Measurements from ENCODE around the gene CNTD1. TPM values are rescaled to one million over a fixed set of nuclear protein-coding genes. Genes with fewer than 3 reads are reported as not detected.
"Not testable (repeated sequence)": the region's sequence is repeated elsewhere in the genome, so short reads cannot be mapped to it uniquely, and the experiment has no call there.

The CNTD1 gene
- total RNA-seq, 1 donor from 2014 or later: under 0.01 TPM

DNA sequence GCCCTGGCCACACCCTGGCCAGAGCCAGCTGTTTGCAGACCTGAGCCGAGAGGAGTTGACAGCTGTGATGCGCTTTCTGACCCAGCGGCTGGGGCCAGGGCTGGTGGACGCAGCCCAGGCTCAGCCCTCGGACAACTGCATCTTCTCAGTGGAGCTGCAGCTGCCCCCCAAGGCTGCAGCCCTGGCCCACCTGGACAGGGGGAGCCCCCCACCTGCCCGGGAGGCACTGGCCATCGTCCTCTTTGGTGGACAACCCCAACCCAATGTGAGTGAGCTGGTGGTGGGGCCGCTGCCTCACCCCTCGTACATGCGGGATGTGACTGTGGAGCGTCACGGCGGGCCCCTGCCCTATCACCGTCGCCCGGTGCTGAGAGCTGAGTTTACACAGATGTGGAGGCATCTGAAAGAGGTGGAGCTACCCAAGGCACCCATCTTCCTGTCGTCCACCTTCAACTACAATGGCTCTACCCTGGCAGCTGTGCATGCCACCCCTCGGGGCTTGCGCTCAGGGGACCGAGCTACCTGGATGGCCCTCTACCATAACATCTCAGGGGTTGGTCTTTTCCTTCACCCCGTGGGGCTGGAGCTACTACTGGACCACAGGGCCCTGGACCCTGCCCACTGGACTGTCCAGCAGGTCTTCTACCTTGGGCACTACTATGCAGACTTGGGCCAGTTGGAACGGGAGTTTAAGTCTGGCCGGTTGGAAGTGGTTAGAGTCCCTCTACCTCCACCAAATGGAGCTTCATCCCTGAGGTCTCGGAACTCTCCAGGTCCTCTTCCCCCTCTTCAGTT lies 46.3 kb downstream of the CNTD1 start:
- no peak for DNase-seq (ENCODE audit: low read depth in 2 of 2)

DNA sequence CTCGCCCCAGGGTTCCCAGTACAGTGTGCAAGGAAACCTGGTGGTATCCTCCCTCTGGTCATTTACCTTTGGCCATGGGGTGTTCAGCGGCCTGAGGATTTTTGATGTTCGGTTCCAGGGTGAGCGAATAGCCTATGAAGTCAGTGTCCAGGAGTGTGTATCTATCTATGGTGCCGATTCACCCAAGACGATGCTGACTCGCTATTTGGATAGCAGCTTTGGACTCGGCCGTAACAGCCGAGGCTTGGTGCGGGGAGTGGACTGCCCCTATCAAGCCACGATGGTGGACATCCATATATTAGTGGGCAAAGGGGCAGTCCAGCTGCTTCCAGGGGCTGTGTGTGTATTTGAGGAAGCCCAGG lies 46.9 kb downstream of the CNTD1 start:
- no peak for DNase-seq (ENCODE audit: low read depth in 2 of 2)

DNA sequence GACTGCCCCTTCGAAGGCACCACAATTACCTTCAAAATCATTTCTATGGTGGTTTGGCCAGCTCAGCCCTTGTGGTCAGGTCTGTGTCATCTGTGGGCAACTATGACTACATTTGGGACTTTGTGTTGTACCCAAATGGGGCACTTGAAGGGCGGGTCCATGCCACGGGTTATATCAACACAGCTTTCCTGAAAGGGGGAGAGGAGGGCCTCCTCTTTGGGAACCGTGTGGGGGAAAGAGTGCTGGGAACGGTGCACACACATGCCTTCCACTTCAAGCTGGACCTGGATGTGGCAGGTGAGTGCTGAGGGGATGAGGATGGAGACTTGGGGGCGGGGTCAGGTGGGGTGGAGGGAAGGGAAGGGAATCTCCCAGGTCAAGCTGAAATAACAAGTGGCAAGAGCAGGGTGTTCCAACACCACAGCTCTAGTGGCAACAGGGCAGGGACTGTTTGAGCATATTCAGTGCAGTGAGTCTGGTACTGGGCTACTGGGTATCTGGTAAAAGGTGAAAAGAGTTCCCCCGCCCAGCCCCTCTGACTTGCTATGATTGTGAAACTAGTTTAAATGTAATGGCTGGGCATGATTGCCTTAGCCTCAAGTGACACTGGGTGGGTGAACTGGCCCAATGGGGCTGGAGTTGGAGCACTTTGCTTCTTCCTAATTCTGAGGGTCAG lies 47.4 kb downstream of the CNTD1 start:
- no peak for DNase-seq (ENCODE audit: low read depth in 2 of 2)

DNA sequence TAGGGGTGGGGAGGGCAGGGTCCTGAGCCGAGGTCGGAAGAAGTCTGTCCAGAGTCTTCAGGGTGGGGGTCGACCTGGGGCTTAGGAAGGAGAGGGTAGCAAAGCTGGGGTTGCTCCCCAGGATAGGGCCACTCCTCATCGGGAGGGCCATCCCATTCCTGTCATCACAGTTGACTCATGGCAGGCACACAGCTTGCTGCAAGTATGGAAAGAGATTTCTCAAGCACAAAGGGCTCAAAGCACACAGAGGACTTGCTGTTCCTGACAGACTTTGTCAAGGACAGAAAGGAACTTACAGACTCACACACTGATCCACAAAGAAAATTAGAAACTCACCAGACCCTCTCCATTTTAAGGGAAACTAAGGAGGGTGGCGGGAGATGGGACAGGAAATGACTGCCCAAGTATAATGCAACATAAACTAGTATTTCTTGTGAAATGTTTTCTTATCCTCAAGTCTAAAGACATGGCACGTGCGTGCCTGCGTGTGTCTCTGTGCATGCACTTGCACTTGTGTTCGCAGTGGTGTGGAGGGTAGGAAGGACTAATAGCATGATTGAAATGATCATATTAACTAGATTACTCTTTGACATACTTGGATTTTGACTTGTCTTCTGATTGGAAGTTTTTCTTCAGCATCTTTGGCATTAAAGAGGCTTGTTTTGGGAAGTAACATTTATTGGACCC lies 48.1 kb downstream of the CNTD1 start:
- DNase-seq (ENCODE audit: low read depth in 2 of 2): no peak

DNA sequence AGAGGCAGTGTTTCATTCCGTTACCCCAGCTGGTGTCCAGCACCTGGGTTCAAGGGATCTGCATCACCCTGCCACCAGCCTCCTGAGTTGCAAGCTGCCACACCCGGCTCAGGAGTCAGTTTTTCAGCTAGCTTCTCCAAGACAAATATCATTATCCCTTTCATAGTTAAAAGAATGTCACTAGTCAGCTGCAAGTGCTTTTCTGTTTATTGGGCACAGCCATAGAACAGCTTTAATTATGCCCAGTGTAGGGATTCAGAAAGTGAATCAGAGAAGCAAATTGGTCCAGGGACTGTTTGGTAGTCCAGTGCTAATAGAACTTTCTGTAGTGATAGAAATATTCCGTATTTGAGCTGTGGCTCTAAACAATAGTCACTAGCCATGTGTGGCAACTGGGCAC lies 49.4 kb downstream of the CNTD1 start:
- DNase-seq (ENCODE audit: low read depth in 2 of 2): no peak

DNA sequence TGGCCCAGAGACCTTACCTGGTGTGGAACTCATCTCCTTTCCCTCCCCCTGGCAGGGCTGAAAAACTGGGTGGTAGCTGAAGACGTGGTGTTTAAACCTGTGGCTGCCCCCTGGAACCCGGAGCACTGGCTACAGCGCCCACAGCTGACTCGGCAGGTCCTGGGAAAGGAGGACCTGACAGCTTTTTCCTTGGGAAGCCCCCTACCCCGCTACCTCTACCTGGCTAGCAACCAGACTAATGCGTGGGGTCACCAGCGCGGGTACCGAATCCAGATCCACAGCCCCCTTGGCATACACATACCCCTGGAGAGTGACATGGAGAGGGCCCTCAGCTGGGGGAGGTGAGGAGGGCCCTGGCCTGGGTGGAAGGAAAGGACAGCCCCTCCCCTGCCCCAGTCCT lies 50.4 kb downstream of the CNTD1 start:
- no peak for DNase-seq (ENCODE audit: low read depth in 2 of 2)

DNA sequence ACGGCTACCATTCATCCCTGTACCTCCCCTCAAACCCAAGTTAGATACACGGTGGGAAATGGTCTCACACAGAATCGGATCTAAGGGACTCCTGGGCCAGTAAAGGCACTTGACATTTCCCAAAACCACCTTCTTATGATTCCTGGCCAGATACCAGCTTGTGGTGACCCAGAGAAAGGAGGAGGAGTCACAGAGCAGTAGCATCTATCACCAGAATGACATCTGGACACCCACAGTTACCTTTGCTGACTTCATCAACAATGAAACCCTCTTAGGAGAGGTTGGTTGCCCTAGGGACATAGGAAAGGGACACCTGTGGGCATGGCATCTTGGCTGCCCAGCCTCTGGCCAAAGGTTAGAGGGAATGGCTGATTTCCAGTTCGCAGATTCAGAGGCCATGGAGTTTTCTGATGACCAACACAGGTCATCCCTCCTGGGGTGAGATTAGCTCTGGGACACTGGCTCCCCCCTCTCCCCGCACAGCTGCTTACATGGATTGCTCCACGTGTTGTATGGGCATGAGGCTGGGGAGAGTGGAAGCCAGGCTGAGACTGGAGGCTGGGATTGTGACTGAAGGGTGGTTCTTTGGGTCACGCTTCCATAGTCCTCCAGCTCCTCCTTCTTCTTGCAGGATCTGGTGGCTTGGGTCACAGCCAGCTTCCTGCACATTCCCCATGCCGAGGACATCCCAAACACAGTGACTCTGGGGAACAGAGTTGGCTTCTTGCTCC lies 51.0 kb downstream of the CNTD1 start:
- DNase-seq (ENCODE audit: low read depth in 2 of 2): no peak

DNA sequence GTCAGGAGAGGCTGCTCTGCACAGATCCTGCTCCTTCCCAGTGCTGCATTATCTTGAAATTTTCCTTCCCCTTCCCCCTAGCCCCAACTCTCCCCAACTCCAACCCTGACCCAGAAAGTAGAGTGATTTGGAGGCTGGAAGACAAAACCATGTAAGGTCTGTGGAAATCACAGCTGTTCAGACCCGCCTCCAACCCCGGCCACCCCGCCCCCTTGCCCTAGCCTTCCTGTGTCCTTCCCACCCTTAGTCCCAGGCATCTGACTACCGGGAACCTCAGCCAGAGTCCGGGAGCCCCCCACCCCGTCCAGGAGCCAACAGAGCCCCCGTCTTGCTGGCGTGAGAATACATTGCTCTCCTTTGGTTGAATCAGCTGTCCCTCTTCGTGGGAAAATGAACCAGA lies 52.3 kb downstream of the CNTD1 start, which contains the start of gene AOC3:
Gene AOC3, plus strand, starts transcription at position 246 of the 400 bp plus-strand sequence. Its CDS starts 145 bp downstream, at position 391.
- DNase-seq (ENCODE audit: low read depth in 2 of 2): no peak

DNA sequence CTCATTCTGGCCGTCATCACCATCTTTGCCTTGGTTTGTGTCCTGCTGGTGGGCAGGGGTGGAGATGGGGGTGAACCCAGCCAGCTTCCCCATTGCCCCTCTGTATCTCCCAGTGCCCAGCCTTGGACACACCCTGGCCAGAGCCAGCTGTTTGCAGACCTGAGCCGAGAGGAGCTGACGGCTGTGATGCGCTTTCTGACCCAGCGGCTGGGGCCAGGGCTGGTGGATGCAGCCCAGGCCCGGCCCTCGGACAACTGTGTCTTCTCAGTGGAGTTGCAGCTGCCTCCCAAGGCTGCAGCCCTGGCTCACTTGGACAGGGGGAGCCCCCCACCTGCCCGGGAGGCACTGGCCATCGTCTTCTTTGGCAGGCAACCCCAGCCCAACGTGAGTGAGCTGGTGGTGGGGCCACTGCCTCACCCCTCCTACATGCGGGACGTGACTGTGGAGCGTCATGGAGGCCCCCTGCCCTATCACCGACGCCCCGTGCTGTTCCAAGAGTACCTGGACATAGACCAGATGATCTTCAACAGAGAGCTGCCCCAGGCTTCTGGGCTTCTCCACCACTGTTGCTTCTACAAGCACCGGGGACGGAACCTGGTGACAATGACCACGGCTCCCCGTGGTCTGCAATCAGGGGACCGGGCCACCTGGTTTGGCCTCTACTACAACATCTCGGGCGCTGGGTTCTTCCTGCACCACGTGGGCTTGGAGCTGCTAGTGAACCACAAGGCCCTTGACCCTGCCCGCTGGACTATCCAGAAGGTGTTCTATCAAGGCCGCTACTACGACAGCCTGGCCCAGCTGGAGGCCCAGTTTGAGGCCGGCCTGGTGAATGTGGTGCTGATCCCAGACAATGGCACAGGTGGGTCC lies 52.9 kb downstream of the CNTD1 start:
- not testable (repeated sequence) for DNase-seq (ENCODE audit: low read depth in 2 of 2)

DNA sequence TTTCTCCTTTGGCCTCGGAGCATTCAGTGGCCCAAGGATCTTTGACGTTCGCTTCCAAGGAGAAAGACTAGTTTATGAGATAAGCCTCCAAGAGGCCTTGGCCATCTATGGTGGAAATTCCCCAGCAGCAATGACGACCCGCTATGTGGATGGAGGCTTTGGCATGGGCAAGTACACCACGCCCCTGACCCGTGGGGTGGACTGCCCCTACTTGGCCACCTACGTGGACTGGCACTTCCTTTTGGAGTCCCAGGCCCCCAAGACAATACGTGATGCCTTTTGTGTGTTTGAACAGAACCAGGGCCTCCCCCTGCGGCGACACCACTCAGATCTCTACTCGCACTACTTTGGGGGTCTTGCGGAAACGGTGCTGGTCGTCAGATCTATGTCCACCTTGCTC lies 53.7 kb downstream of the CNTD1 start:
- no peak for DNase-seq (ENCODE audit: low read depth in 2 of 2)

DNA sequence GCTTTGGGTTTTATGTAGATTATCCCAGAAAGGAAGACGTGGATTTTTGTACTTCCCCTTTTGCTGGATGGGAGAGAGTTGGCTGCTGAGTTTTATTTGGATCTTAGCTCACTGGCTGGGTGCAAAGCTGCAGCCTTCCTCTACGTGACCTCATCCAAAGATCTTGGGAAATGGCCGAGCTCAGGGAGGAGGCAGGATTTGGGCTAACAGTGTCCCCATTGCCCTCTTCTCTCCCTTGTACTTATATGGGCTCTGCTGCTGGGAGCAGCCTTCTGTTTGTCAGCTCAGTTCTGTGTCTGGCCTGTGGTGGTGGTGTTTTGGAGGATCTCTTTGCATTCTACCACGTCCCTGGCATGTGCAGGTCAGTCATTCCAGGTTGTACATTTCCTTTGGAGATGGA lies 54.3 kb downstream of the CNTD1 start:
- no peak for DNase-seq (ENCODE audit: low read depth in 2 of 2)

DNA sequence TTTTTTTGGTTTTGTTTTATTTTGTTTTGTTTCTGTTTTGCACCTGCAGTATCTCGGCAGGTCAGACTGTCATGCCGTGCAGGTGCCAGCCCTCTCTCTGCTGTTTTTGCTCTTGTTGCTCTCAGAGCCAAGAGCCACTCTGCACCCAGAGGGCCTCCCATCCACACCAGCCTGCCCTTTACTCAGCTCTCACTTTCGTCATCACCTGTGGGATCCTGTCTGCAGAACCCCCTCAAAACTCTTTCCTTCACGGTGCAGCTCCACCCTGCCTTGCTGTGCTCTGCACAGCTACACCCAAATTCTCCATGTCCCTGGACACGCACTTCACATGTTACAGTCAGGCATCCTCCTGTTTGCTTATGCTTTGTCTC lies 54.9 kb downstream of the CNTD1 start:
- no peak for DNase-seq (ENCODE audit: low read depth in 2 of 2)

DNA sequence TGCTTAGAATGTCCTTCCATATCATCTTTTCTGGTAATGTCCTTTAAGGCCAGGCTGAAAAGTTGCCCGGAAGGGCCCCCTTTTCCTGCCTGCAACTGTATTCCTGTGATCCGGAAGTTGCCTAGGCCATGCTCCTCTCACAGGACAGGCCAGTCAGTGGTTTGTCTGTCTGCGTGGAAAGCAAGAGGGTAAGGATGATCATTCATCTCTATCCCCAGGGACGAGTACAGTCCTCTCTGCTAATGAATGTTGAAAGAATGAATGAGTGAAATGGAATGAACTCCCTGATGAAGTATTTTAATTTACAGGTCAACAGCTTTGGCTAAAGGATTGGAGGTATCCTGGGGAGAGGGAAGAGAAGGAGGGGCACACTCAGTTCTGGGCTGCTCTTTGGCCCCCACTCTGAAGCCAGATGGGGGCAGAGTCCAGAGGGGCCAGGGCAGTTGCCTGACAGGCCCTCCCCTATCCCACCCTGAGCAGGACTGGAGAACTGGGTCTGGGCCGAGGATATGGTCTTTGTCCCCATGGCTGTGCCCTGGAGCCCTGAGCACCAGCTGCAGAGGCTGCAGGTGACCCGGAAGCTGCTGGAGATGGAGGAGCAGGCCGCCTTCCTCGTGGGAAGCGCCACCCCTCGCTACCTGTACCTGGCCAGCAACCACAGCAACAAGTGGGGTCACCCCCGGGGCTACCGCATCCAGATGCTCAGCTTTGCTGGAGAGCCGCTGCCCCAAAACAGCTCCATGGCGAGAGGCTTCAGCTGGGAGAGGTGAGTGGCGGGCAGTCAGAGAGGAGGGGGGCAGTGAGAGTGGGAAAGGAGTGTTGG lies 55.5 kb downstream of the CNTD1 start:
- DNase-seq (ENCODE audit: low read depth in 2 of 2): no peak

DNA sequence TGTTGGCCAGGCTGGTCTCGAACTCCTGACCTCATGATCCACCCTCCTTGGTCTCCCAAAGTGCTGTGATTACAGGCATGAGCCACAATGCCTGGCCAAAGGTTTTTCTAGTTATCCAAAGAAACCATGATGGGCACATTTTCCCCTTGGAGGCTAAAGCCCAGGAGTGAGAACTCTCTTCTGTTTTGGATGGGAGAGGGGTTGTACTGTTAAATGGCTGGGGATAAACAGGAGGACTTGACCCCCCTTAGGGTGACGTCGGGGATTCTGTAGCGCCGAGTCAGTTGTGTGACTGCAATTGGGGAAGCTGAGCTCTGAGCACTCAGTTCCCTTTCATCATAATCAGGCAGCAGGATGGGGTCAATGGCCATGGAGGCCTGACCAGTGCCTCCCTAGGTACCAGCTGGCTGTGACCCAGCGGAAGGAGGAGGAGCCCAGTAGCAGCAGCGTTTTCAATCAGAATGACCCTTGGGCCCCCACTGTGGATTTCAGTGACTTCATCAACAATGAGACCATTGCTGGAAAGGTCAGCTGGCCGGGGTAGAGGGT lies 56.5 kb downstream of the CNTD1 start:
- no peak for DNase-seq (ENCODE audit: low read depth in 2 of 2)

DNA sequence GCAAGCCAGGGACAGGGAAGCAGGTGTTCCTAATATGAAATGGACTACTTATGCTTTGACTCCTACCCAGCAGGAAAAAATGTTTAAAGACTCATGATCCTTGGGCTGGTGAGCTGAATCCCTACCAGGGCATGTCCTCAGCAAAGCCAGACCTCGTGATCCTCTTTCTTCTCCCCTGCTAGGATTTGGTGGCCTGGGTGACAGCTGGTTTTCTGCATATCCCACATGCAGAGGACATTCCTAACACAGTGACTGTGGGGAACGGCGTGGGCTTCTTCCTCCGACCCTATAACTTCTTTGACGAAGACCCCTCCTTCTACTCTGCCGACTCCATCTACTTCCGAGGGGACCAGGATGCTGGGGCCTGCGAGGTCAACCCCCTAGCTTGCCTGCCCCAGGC lies 57.4 kb downstream of the CNTD1 start:
- not testable (repeated sequence) for DNase-seq (ENCODE audit: low read depth in 2 of 2)

DNA sequence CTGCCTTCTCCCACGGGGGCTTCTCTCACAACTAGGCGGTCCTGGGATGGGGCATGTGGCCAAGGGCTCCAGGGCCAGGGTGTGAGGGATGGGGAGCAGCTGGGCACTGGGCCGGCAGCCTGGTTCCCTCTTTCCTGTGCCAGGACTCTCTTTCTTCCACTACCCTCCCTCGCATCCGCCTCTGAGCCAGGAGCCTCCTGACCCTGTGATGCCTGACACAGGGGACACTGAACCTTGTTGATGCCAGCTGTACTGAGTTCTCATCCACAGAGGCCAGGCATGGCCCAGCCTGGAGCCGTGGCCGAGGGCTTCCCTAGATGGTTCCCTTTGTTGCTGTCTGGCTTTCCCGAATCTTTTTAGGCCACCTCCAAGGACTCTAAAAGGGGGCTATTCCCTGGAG lies 57.9 kb downstream of the CNTD1 start:
- not testable (repeated sequence) for DNase-seq (ENCODE audit: low read depth in 2 of 2)

DNA sequence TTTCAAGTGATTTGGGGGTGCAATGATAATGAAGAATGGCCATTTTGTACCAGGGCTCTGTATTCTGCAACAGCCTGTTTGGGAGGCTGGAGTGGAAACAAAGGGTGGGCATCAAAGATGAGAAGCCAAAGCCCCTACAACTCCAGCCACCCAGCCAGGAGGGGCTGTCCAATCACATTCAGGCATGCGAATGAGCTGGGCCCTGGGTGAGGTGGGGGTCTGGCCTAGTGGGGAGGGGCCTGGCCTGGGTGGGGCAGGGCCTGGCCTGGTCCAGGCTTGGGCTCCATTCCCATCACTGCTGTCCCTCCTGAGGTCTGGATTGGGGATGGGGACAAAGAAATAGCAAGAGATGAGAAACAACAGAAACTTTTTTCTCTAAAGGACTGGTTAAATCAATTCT lies 58.7 kb downstream of the CNTD1 start:
- no peak for DNase-seq (ENCODE audit: low read depth in 2 of 2)

All from lung microvascular endothelial cell (primary cell).